ENCODE results near the gene ARHGAP33.

Gene ARHGAP33

DNA sequence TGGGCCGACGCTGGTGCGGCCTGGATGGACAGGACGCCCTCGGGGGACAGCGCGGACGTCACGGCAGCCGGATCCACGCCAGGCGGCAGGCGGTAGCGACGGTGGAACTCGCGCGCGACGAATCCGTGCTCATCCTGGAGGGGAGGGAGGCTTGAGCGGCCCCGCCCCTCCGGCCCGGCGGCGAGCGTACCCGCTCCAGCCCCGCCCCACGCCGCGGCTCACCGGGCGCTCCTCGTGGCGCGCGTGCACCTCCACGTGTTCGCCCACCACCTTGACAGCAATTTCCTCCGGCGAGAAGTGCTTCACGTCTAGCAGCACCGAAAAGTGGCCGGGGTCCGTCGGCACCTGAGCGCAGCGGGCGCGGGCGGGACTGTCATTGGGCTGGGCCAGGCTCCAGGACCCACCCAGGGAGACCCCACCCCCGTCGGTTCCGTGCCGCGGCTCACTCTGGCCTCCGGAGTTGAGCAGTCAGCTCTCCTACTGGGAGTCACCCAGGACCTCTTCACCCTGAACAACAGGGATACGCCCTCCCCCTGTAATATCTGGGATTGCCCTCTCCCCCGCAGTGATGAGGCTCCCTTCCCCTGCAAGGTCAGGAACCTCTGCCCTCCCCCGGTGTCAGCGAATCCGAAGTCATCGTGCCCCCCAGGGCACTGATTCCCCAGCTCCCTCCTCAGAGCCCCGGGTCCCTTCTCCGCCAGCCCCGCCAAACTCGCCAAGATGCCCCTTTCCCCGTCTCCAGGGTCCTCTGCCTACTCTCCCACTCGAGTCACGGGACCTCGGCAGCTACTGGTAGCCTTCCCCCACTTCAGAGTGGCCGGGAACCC lies 19.6 kb upstream of the ARHGAP33 start:
- ATAC-seq (ENCODE audit: insufficient read depth, low read depth) (no peak), DNase-seq (no peak)
- H3K9ac ChIP-seq (ENCODE audit: low read depth, low read length): no peak overlapping the region
- peaks cover 42% of the 10 kb centered on the region for H3K36me3 ChIP-seq (ENCODE audit: insufficient read depth, low read length)
- H3K79me2 ChIP-seq (ENCODE audit: insufficient read depth, low read length): peaks cover 26% of the 10 kb centered on the region
- no peak for TF ChIP-seq EZH2 (IDR thresholded peaks at IDR 0.05; ENCODE audit: borderline replicate concordance, low read depth, low read length, severe bottlenecking)
- TF ChIP-seq, protein P1, sequence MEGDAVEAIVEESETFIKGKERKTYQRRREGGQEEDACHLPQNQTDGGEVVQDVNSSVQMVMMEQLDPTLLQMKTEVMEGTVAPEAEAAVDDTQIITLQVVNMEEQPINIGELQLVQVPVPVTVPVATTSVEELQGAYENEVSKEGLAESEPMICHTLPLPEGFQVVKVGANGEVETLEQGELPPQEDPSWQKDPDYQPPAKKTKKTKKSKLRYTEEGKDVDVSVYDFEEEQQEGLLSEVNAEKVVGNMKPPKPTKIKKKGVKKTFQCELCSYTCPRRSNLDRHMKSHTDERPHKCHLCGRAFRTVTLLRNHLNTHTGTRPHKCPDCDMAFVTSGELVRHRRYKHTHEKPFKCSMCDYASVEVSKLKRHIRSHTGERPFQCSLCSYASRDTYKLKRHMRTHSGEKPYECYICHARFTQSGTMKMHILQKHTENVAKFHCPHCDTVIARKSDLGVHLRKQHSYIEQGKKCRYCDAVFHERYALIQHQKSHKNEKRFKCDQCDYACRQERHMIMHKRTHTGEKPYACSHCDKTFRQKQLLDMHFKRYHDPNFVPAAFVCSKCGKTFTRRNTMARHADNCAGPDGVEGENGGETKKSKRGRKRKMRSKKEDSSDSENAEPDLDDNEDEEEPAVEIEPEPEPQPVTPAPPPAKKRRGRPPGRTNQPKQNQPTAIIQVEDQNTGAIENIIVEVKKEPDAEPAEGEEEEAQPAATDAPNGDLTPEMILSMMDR (IDR thresholded peaks at IDR 0.05; ENCODE audit: borderline replicate concordance, extremely low read depth, low read length, poor library complexity, severe bottlenecking): no peak
- peaks cover 16% of the 10 kb centered on the region for H4K20me1 ChIP-seq (ENCODE audit: insufficient read depth, low read length)
- no peak overlapping the region for H3K27ac ChIP-seq (ENCODE audit: low read length)
- H2AFZ ChIP-seq (ENCODE audit: low read depth, low read length): no peak overlapping the region
- no peak overlapping the region for H3K4me3 ChIP-seq (ENCODE audit: low read depth in 1 of 2, low read length in 2 of 2)
- H3K9me3 ChIP-seq (ENCODE audit: insufficient read depth, low read length, severe bottlenecking): no peaks in the 10 kb centered on the region
- no peaks in the 10 kb centered on the region for H3K27me3 ChIP-seq (ENCODE audit: insufficient read depth, low read length, poor library complexity)
- H3K4me2 ChIP-seq (ENCODE audit: insufficient read depth, low read length): no peak overlapping the region
- H3K4me1 ChIP-seq (ENCODE audit: insufficient read depth, low read length): peaks cover 26% of the 10 kb centered on the region

DNA sequence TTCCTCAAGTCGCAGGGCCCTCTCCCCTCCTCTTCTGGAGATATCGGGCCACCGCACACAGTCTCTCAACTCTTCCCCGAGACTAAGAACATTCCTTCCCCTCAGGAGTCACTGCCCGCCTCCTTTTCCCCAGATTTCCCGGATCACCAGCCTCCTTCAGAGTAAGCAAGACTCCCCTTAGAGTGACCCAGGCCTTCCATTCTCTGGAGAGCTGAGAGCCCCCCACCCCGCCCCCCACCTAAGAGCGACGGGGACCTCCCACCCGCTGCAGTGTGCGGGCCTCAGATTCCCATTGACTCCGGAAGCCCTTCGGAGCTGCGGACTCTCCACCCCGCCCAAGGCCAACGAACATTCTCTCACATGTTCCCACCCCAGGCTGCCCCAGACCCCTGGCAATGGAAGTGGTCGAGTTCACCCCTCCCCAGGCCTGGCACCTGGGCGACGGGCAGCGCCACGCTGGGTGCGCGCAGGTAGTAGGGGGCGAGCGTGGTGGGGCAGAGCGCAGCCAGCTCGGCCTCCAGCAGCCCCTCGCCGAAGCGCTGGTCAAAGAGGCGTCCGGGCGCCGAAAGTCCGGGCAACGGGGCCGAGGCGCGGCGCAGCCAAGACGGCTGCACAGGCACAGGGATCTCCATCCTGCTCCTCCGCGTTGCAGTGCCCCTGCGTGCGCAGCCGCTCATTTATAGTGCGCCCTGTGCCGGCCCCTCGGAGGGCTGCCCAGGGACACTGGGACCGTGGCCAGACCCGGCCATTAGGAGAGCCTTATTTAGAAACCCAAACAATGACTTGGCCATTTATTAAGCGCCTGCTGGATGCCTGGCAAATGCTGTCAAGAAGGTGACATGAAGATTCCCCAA lies 18.8 kb upstream of the ARHGAP33 start, which contains the start of gene HSPB6:
Gene HSPB6, minus strand, starts transcription at position 653 of the 854 bp plus-strand sequence. Its CDS starts 21 bp downstream, at position 632.
- DNase-seq (no peak), ATAC-seq (ENCODE audit: insufficient read depth, low read depth) (no peak)
- Histone ChIP-seq H3K27ac (ENCODE audit: low read length) (peak within 1 kb of the TSS; percentile 88), H4K20me1 (ENCODE audit: insufficient read depth, low read length) (peaks cover 22% of the 10 kb centered on the region), H3K36me3 (ENCODE audit: insufficient read depth, low read length) (peaks cover 49% of the 10 kb centered on the region), H3K9ac (ENCODE audit: low read depth, low read length) (peak within 1 kb of the TSS; percentile 97), H3K79me2 (ENCODE audit: insufficient read depth, low read length) (peaks cover 30% of the 10 kb centered on the region), H3K4me2 (ENCODE audit: insufficient read depth, low read length) (peak within 1 kb of the TSS; percentile 70), H3K9me3 (ENCODE audit: insufficient read depth, low read length, severe bottlenecking) (no peaks in the 10 kb centered on the region), H3K4me1 (ENCODE audit: insufficient read depth, low read length) (peaks cover 26% of the 10 kb centered on the region), H2AFZ (ENCODE audit: low read depth, low read length) (peak within 1 kb of the TSS; percentile 62), H3K4me3 (ENCODE audit: low read depth in 1 of 2, low read length in 2 of 2) (peak within 1 kb of the TSS; percentile 30 to 61), H3K27me3 (ENCODE audit: insufficient read depth, low read length, poor library complexity) (no peaks in the 10 kb centered on the region)
- TF ChIP-seq, protein P1 (IDR thresholded peaks at IDR 0.05; ENCODE audit: borderline replicate concordance, extremely low read depth, low read length, poor library complexity, severe bottlenecking): no peak

DNA sequence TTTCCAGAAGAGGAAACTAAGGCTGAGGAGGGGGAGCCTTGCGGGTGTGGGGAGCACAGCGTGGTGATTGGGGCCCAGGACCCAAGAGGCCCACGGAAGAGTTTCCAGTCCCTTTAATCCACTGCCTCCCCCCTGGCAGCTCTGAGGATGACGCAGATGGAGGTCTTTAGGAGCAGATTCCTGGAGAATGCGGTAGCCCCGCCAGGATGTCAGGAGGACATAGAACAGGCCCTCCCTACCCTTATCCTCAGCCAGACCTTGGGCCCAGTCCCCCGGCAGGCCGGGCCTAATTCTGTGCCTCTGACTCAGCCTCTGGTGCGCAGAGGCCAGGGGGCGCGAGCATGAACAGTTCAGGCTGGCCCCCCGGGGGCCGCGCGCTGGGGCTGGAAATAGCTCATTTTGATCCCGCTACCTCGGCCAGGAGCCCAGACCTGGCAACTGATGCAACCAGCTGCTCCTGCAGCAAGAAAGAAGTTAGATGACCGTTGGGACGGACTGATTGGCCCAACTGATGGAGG lies 18.1 kb upstream of the ARHGAP33 start:
- Histone ChIP-seq H3K4me2 (ENCODE audit: insufficient read depth, low read length) (peak overlapping the region; percentile 70), H3K9me3 (ENCODE audit: insufficient read depth, low read length, severe bottlenecking) (no peaks in the 10 kb centered on the region), H4K20me1 (ENCODE audit: insufficient read depth, low read length) (peaks cover 22% of the 10 kb centered on the region), H3K9ac (ENCODE audit: low read depth, low read length) (peak overlapping the region; percentile 72), H3K27ac (ENCODE audit: low read length) (peak overlapping the region; percentile 88), H3K36me3 (ENCODE audit: insufficient read depth, low read length) (peaks cover 53% of the 10 kb centered on the region), H3K27me3 (ENCODE audit: insufficient read depth, low read length, poor library complexity) (no peaks in the 10 kb centered on the region), H3K79me2 (ENCODE audit: insufficient read depth, low read length) (peaks cover 30% of the 10 kb centered on the region), H3K4me1 (ENCODE audit: insufficient read depth, low read length) (peaks cover 26% of the 10 kb centered on the region), H3K4me3 (ENCODE audit: low read depth in 1 of 2, low read length in 2 of 2) (peak overlapping the region; percentile 30 to 61), H2AFZ (ENCODE audit: low read depth, low read length) (peak overlapping the region; percentile 62)
- peak; percentile 3; the same call in 2 of the 3 replicates for ATAC-seq (ENCODE audit: insufficient read depth, low read depth)
- TF ChIP-seq, protein P1 (IDR thresholded peaks at IDR 0.05; ENCODE audit: borderline replicate concordance, extremely low read depth, low read length, poor library complexity, severe bottlenecking): no peak
- no peak for TF ChIP-seq EZH2 (IDR thresholded peaks at IDR 0.05; ENCODE audit: borderline replicate concordance, low read depth, low read length, severe bottlenecking)
- DNase-seq: no peak

All from DND-41 (cell line).